Natural killer cell (primary cell): Measurements from ENCODE around the gene TRPM5. TPM values are rescaled to one million over a fixed set of nuclear protein-coding genes. Genes with fewer than 3 reads are reported as not detected.

Experiments used
- ATAC-seq, 3 donors: fragments of 150-1000 bp in 2 of 3; fragments of 200-7000 bp in 1 of 3; cut with Tn5 transposase; 1 replicate in 1 of 3; 2 replicates in 2 of 3; pipeline ENCODE4 v1.10.0; 2021; ENCODE audit warnings: mild to moderate bottlenecking in 2 of 3, moderate library complexity in 2 of 3
- DNase-seq, 2 donors: peaks; one replicate each; pipeline versions ENCODE4 v3.0.0 to v3.0.0-alpha.2; 2013 to 2021; ENCODE audit warnings: mixed read lengths in 1 of 2
- H3K27ac ChIP-seq: one replicate; pipeline ENCODE4 v1.5.1; 2013; ENCODE audit warnings: mild to moderate bottlenecking, low read length
- H3K27me3 ChIP-seq: one replicate; pipeline ENCODE4 v1.6.1; 2013; ENCODE audit warnings: low read length; ENCODE audit not compliant: control insufficient read depth, insufficient read depth
- H3K36me3 ChIP-seq: one replicate; pipeline ENCODE4 v1.6.1; 2013; ENCODE audit warnings: low read length; ENCODE audit not compliant: control insufficient read depth, insufficient read depth
- H3K4me1 ChIP-seq: one replicate; pipeline ENCODE4 v1.6.1; 2013; ENCODE audit warnings: low read length; ENCODE audit not compliant: control insufficient read depth, insufficient read depth
- H3K4me3 ChIP-seq: one replicate; pipeline ENCODE4 v1.5.1; 2013; ENCODE audit warnings: low read length
- H3K9me3 ChIP-seq: one replicate; pipeline ENCODE4 v1.6.1; 2013; ENCODE audit warnings: low read length; ENCODE audit not compliant: control insufficient read depth, insufficient read depth
- H3K27ac Mint-ChIP-seq, 2 donors: one replicate each; pipeline ENCODE4 v1.8.0; 2022; ENCODE audit warnings: mild to moderate bottlenecking in 2 of 2, mixed read lengths in 2 of 2, moderate library complexity in 1 of 2
- H3K27me3 Mint-ChIP-seq, 2 donors: one replicate each; pipeline ENCODE4 v1.8.0; 2022; ENCODE audit warnings: low read depth in 2 of 2, mixed read lengths in 2 of 2
- H3K36me3 Mint-ChIP-seq: one replicate; pipeline ENCODE4 v1.8.0; 2022; ENCODE audit warnings: mixed read lengths
- H3K4me1 Mint-ChIP-seq, 2 donors: one replicate each; pipeline ENCODE4 v1.8.0; 2022; ENCODE audit warnings: mixed read lengths in 2 of 2
- H3K4me3 Mint-ChIP-seq: one replicate; pipeline ENCODE4 v1.8.0; 2022; ENCODE audit warnings: mild to moderate bottlenecking, moderate library complexity, mixed read lengths
- H3K9me3 Mint-ChIP-seq, 2 donors: one replicate each; pipeline ENCODE4 v1.8.0; 2022; ENCODE audit warnings: mixed read lengths in 2 of 2
- CTCF ChIP-seq: fragments of 200-600 bp; IDR thresholded peaks from one replicate; pipeline ENCODE4 v1.8.0; 2022; ENCODE audit warnings: antibody characterized with exemption
- WGBS: methylation state at CpG from one replicate; pipeline ENCODE4 v1.1.7; 2013; ENCODE audit warnings: missing lambda C conversion rate; ENCODE audit not compliant: insufficient coverage; 5-methylcytosine and 5-hydroxymethylcytosine counted together
- intact Hi-C: fragments of 100-400 bp; cut with micrococcal nuclease; formaldehyde crosslinking; loops from one replicate; pipeline ENCODE4 v1.14.2; 2022
- total RNA-seq, 4 donors: library from RNA; stranded (reverse); fragments of 120-200 nt in 1 of 4; gene quantifications; one replicate each; pipeline versions ENCODE4 v1.2.3 to v1.2.4, GENCODE V29; 2013 to 2022

TRPM5 gene
- total RNA-seq, 3 donors from 2014 or later (not counting 1 experiment from before 2014, with no cell fraction given) = not detected

- Histone ChIP-seq H3K4me1 (peaks cover 15% of the 10 kb centered on the region), H3K4me3 (no peak overlapping the region), H3K9me3 (no peaks in the 10 kb centered on the region), H3K36me3 (no peaks in the 10 kb centered on the region), H3K27me3 (no peaks in the 10 kb centered on the region), H3K27ac (no peak overlapping the region)
- ATAC-seq (peak; percentile 55 to 60 (median 57)), DNase-seq (peak; percentile 67 to 83)
- H3K4me1 Mint-ChIP-seq = peaks cover 0 to 5% of the 10 kb centered on the region in 2 donors
- H3K4me3 Mint-ChIP-seq = no peak overlapping the region
- intact Hi-C loops = loop anchor here (1.0 kb wide), 3 partner anchors 115 to 234 kb away; no protein-coding TSS in a partner anchor
- TF ChIP-seq CTCF = peak; percentile 67
- no peaks in the 10 kb centered on the region for H3K9me3 Mint-ChIP-seq
- no peak overlapping the region for H3K27ac Mint-ChIP-seq
- no peaks in the 10 kb centered on the region for H3K36me3 Mint-ChIP-seq
- WGBS = 55% methylated on average over 36 of the region's 36 CpGs
- no peaks in the 10 kb centered on the region for H3K27me3 Mint-ChIP-seq
Observed at GRCh38 chr11:2419638-2420501, 24.4 kb downstream of the TRPM5 start.

GRCh38 chr11:2418693-2419360 is 25.5 kb downstream of the TRPM5 start:
- Histone ChIP-seq H3K4me1 (peaks cover 15% of the 10 kb centered on the region), H3K36me3 (no peaks in the 10 kb centered on the region), H3K9me3 (no peaks in the 10 kb centered on the region), H3K27ac (no peak overlapping the region), H3K27me3 (no peaks in the 10 kb centered on the region), H3K4me3 (no peak overlapping the region)
- H3K27ac Mint-ChIP-seq = no peak overlapping the region
- DNase-seq (no peak), ATAC-seq (no peak)
- intact Hi-C loops = loop anchor here (1.0 kb wide), 1 partner anchor 222 kb away; no protein-coding TSS in a partner anchor
- H3K27me3 Mint-ChIP-seq = no peaks in the 10 kb centered on the region
- WGBS = 78% methylated on average over 21 of the region's 21 CpGs
- H3K36me3 Mint-ChIP-seq = no peaks in the 10 kb centered on the region
- H3K4me3 Mint-ChIP-seq = no peak overlapping the region
- no peaks in the 10 kb centered on the region for H3K9me3 Mint-ChIP-seq
- TF ChIP-seq CTCF = no peak
- peaks cover 0 to 5% of the 10 kb centered on the region in 2 donors for H3K4me1 Mint-ChIP-seq

- 90% methylated on average over 30 of the region's 30 CpGs for WGBS
- no peak overlapping the region for H3K4me3 Mint-ChIP-seq
- no peaks in the 10 kb centered on the region for H3K27me3 Mint-ChIP-seq
Observed at GRCh38 chr11:2417856-2418692, 26.2 kb downstream of the TRPM5 start.

More at GRCh38 chr11:2417856-2418692, 26.2 kb downstream of the TRPM5 start:
- ATAC-seq = no peak
- no peaks in the 10 kb centered on the region for H3K9me3 Mint-ChIP-seq
- no peak overlapping the region for H3K27ac ChIP-seq
- H3K4me3 ChIP-seq = no peak overlapping the region
- no peaks in the 10 kb centered on the region for H3K36me3 ChIP-seq
- peaks cover 0 to 5% of the 10 kb centered on the region in 2 donors for H3K4me1 Mint-ChIP-seq
- H3K9me3 ChIP-seq = no peaks in the 10 kb centered on the region
- H3K27ac Mint-ChIP-seq = no peak overlapping the region
- H3K36me3 Mint-ChIP-seq = no peaks in the 10 kb centered on the region
- DNase-seq = no peak
- TF ChIP-seq CTCF = no peak
- H3K4me1 ChIP-seq = peaks cover 15% of the 10 kb centered on the region
- H3K27me3 ChIP-seq = no peaks in the 10 kb centered on the region
- intact Hi-C loops = no loop called here
